ENCODE data around the gene COL4A2.

Gene COL4A2

GRCh38 chr13:110503979-110504499, 197.0 kb downstream of the COL4A2 start:
- no peak for DNase-seq

- no peak for DNase-seq
Measured at GRCh38 chr13:110505594-110505993, 198.5 kb downstream of the COL4A2 start.

GRCh38 chr13:110506396-110506795, 199.3 kb downstream of the COL4A2 start:
- no peak for DNase-seq

- DNase-seq, result no peak
Measured at GRCh38 chr13:110506859-110507566, 199.9 kb downstream of the COL4A2 start.

- no peak for DNase-seq
Measured at GRCh38 chr13:110507678-110508381, 200.7 kb downstream of the COL4A2 start.

GRCh38 chr13:110509478-110509926, 202.4 kb downstream of the COL4A2 start:
- no peak for DNase-seq

GRCh38 chr13:110509971-110510786, 203.1 kb downstream of the COL4A2 start:
- no peak for DNase-seq

GRCh38 chr13:110511509-110512181, 204.6 kb downstream of the COL4A2 start:
- no peak for DNase-seq

- no peak for DNase-seq
Measured at GRCh38 chr13:110512198-110512740, 205.2 kb downstream of the COL4A2 start.

GRCh38 chr13:110516500-110516899, 209.4 kb downstream of the COL4A2 start:
- DNase-seq, result no peak

- no peak for DNase-seq
Measured at GRCh38 chr13:110517505-110518225, 210.6 kb downstream of the COL4A2 start.

- no peak for DNase-seq
Measured at GRCh38 chr13:110518226-110518525, 211.1 kb downstream of the COL4A2 start.

- DNase-seq, result no peak
Measured at GRCh38 chr13:110518571-110518970, 211.5 kb downstream of the COL4A2 start.

GRCh38 chr13:110519046-110519445, 212.0 kb downstream of the COL4A2 start:
- no peak for DNase-seq

- DNase-seq, result no peak
Measured at GRCh38 chr13:110519506-110519905, 212.4 kb downstream of the COL4A2 start.

- no peak for DNase-seq
Measured at GRCh38 chr13:110520431-110521295, 213.6 kb downstream of the COL4A2 start.

- no peak for DNase-seq
Measured at GRCh38 chr13:110521296-110521680, 214.2 kb downstream of the COL4A2 start.

GRCh38 chr13:110521946-110522345, 214.9 kb downstream of the COL4A2 start:
- no peak for DNase-seq

GRCh38 chr13:110522721-110523120, 215.6 kb downstream of the COL4A2 start:
- DNase-seq, result no peak

GRCh38 chr13:110523180-110523579, 216.1 kb downstream of the COL4A2 start:
- no peak for DNase-seq
